ENCODE measurements around the gene MYBPC2. TPM values are rescaled to one million over a fixed set of nuclear protein-coding genes. Genes with fewer than 3 reads are reported as not detected.
"Not testable (repeated sequence)": the region's sequence is repeated elsewhere in the genome, so short reads cannot be mapped to it uniquely, and the experiment has no call there.

MYBPC2 gene
- total RNA-seq, 1 donor from 2014 or later, result 0.07 TPM

DNA sequence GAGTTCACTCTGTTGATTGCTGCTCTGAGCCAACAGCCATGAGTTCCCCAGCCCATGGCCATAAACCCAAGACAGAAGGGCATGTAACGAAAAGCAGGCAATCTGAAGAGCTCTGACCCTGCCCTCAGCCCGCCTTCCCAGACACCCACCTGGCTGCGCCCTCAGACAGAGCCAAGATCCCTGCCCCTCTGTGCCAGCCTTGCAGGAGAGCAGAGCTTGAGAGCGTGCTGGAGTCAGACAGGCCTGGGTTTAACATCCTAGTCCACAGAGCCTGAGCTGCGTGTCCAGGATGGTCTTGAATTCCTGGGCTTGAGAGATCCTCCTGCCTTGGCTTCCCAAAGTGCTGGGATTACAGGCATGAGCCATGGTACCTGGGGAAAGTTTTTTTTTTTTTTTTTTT lies 24.6 kb downstream of the MYBPC2 start:
- intact Hi-C loops (cut with micrococcal nuclease), result no loop called here

DNA sequence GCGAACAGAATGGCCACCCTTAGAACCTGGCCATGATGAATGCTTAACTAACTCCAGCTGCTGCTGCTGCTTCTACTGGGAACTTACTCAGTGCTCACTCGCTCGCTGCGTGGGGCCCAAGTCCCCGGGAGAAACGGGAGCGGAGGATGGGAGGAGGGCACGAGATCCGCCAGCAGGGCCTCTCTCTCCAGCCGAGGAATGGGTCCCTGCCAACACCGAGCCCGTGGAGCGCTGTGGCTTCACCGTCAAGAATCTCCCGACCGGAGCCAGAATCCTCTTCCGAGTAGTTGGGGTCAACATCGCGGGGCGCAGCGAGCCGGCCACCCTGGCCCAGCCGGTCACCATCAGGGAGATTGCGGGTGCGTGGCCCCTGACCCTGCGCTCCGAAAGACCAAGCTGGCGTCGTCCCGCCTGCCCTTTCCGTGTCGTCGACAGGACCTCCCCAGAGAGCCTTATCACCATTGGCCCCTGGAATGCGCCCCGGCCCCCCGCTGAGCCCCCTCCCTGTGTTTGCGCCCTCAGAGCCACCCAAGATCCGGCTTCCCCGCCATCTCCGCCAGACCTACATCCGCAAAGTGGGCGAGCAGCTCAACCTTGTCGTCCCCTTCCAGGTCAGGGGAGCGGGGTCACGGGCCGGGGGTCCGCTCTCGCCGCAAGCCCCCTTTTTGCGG lies 25.8 kb downstream of the MYBPC2 start:
- intact Hi-C loops (cut with micrococcal nuclease), result no loop called here

DNA sequence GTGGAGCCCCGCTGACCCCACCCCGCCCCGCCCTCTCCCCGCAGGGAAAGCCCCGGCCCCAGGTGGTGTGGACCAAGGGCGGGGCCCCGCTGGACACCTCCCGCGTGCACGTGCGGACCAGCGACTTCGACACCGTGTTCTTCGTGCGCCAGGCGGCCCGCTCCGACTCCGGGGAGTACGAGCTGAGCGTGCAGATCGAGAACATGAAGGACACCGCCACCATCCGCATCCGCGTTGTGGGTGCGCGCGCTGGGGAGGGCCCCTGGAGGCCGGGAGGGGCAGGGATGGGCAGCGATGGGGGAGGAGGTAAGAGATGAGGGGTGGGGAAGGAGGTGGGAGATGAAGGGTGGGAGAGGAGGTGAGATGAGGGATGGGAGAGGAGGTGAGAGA lies 26.4 kb downstream of the MYBPC2 start:
- intact Hi-C loops (cut with micrococcal nuclease), result no loop called here

- intact Hi-C loops (cut with micrococcal nuclease), result no loop called here
Observed at GRCh38 chr19:50459638-50460037, 26.9 kb downstream of the MYBPC2 start.

DNA sequence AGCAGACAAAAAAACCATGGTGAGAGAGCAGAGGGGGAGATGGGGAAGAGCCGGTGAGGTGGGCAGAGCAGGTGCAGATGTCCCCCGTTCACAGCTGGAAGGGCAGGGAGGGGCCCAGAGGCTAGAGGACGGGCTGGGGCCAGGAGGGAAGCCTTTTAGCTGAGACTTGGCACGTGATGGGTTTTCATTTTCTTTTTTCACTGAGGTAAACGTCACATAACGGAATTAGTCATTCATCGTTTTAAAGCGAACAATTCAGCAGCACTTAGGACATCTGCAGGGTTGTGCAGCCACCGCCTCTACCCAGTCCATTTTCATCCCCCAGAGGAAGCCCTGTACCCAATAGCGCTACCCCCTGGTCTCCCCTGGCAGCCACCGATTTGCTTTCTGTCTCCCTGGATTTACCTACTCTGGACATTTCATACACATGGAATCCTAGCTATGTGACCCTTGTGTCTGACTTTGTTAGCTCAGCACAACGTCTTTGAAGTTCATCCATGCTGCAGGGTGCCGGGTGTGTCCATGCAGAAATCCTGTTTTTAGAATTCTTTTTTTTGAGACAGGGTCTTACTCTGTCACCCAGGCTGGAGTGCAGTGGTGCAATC lies 27.6 kb downstream of the MYBPC2 start:
- intact Hi-C loops (cut with micrococcal nuclease), result no loop called here

DNA sequence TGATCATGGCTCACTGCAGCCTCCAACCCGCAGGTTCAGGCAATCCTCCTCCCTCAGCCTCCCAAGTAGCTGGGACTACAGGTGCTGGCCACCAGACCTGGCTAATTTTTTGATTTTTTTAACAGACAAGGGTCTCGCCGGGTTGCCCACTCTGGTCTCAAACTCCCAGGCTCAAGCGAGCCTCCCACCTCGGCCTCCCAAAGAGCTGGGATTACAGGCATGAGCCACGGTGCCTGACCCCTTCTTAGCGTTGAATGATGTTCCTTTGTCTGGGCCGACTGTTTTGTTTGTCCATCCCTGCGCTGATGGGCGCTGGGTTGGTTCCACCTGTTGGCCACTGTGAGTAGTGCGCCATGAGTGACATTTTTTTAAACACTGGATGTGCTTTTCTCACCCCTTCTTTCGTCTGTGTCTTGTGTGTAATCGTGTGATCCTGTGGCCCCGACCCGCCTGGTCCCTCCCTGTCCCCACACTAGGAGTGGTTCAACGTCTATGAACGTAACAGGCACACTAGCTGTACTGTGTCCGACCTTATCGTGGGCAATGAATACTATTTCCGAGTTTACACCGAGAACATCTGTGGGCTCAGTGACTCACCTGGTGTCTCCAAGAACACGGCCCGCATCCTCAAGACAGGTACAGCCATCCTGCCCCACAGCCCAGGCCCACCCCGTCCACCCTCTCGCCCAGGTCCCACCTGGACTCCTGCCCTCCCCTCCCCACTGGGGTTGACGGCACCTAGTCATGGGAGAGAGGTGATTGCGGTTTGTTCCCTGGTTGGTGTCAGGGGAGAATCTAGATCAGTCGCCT lies 28.6 kb downstream of the MYBPC2 start:
- intact Hi-C loops (cut with micrococcal nuclease), result loop anchor here (1.0 kb wide), 2 partner anchors 93 to 104 kb away; no protein-coding TSS in a partner anchor

GRCh38 chr19:50462970-50463369 lies 30.3 kb downstream of the MYBPC2 start:
- intact Hi-C loops (cut with micrococcal nuclease), result no loop called here

GRCh38 chr19:50464348-50464747 lies 31.7 kb downstream of the MYBPC2 start:
- intact Hi-C loops (cut with micrococcal nuclease), result no loop called here

DNA sequence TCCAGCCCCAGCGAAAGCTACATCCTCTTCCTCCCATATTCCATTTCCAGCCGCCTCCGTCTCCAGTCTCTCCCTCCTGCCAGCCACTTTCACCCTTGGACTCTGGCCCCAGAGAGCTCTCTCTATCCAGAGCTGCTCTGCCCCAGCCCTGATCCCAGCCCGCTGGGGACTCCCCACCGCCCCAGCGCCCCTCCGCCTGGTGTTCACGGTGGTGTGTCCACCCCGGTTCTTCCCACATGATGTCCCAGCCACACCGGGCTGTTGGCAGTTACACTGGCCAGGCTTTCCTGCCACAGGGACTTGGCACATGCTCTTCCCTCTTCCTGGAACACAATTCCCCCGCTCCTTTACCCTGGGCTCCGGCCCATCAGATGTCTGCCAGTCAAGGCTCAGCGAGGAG lies 32.3 kb downstream of the MYBPC2 start:
- intact Hi-C loops (cut with micrococcal nuclease), result no loop called here

DNA sequence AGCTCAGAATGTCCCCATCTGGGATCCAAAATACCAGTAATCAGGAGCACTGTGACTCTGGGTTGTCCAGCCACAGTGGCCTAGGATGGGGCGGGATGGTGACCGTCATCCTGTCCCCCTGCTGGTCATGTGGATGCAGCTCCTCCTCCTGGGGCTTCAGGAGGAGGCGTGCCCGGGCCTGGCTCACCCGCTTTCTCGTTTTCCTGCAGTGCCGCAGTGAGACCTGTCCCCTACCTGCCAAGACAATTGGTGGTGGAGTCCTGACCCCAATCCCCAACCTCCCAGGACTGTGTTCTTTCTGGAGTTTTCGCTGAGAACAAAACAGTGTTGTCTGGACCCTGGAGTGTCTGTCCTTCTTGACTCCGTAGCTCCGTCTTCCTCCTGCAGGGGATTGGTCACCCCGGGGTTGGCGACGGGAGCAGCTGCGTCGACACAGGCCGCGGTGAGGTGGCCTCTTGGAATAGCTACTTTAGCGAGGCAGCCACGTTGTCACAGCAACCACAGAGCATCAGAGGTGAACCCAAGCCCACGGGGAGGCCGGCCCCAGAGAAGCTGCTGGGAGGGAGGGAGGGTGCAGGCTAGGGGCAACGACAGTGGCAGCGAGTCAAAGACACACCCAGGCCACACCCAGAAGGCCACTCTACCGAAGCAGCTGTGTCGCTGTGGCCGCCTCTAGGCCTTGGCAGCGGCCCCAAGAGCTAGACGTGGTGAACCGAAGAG lies 33.5 kb downstream of the MYBPC2 start:
- intact Hi-C loops (cut with micrococcal nuclease), result no loop called here

DNA sequence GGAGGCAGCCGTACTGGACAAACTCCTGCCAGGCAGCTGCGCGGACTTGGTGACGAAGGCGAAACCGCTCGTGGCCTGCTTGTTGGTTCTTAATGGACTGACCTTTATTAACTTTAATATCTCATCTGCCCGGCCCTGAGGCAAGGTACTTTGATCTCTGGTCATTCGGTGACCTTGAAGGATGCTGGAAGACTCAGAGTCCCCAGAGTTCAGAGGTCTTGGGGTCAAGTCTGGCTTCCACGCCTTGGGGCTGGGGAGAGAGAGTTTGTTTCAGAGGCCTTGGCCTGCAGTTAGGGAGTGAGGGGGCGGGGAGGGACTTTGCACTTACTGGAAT lies 34.0 kb downstream of the MYBPC2 start:
- intact Hi-C loops (cut with micrococcal nuclease), result no loop called here

DNA sequence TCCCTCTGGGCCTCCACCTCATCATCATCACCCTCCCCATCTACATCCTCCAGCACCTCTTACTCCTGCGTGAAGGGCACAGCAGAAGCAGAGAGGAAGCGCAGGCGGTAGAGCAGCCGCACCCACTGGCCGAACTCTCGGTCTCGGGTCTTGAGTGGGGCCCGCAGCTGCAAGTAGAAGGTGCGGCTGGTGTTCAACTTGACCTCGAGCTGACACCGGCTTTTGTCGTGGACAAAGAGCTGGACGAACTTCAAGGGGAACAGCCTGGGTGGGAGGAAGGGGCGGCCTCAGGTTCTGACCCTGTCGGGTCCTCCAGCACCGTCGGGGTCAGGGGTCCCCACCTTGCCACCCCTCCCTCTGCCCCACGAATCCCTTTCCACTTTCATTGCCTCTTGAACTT lies 34.9 kb downstream of the MYBPC2 start:
- intact Hi-C loops (cut with micrococcal nuclease), result no loop called here

- intact Hi-C loops (cut with micrococcal nuclease), result no loop called here
Observed at GRCh38 chr19:50468818-50469217, 36.1 kb downstream of the MYBPC2 start.

GRCh38 chr19:50473336-50473735 lies 40.6 kb downstream of the MYBPC2 start:
- intact Hi-C loops (cut with micrococcal nuclease), result not testable (repeated sequence)

DNA sequence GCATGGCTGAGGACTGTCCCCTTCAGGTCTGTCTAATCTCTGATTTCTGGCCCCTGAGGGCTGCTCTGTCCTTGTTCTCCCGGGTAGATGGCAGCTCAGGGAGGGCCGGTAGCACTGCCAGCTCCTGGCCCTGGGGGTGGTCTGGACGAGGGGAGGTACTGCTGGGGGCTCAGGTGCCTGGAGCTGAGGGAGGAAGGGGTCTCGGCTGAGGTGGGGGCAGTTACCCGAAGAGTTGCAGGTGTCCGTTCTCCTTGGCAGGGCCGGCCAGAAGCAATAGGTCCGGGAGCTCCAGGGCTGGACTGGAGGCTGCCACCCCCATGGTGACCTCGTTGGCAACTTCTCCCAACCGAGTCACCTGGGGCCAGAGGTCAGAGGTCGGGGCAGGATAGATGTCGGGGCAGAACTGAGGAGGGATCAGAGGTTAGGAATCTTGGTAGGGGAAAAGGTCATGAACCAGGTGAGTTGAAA lies 42.4 kb downstream of the MYBPC2 start:
- intact Hi-C loops (cut with micrococcal nuclease), result no loop called here

DNA sequence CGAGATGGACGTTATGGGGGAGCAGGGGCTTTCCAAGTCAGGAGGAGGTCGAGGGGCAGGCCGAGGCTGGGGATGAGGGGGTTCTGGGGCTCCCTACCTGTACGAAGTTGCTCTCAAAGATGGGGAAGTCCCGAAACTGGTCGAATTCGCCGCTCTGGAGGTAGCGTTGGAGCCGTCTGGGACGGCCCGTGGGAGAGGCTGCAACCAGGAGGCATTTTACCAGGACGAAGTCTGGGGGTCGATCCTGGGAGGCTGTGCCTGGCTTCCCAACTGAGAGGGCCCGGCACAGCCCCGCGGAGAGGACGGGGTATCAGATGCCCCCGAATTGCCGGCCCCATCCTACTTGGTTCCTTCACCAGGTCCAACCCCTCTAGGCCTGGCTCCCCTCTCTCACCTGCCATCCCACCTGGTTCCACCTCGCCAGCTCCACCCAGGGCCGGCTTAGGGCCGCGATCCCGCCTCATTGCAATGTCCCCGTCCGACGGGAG lies 43.1 kb downstream of the MYBPC2 start:
- intact Hi-C loops (cut with micrococcal nuclease), result loop anchor here (1.0 kb wide), 3 partner anchors 36 to 118 kb away; partner anchors contain the start of genes JOSD2 and NR1H2

DNA sequence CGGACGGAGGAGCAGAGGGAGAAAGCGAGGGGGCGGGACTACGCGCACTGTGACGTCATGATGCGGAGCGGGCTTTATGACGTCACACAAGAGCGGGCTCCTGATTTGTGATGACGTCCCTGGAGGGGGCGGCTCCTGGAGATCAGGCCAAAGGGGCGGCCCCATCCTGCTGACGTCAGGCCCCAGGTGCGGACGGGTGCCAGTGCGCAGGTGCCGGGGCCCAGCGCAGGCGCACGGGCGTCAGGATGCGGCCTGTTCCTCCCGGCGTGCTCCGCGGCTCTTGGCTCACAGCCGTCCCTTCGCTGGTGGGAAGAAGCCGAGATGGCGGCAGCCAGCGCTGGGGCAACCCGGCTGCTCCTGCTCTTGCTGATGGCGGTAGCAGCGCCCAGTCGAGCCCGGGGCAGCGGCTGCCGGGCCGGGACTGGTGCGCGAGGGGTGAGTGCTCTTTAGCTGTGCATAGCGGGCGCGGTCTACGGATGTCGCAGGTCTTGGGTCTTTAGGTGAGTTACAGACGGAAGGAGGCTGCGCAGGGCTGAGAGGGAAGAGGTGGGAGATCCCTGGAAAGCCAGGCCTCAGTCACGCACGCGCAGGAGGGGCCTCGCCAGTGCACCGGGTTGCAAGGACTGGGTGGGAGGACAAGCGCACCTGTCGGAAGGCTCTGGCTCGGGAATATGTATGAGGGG lies 43.7 kb downstream of the MYBPC2 start, which contains the start of the genes EMC10 and GARIN5A:
EMC10 (plus strand) TSS at position 284 of the 683 bp plus-strand sequence; CDS start at position 322, 38 bp downstream.
GARIN5A (minus strand) TSS at position 625 of the 683 bp plus-strand sequence; CDS start at position 165, 460 bp downstream.
- intact Hi-C loops (cut with micrococcal nuclease), result loop anchor here (1.0 kb wide), 3 partner anchors 35 to 119 kb away; partner anchors contain the start of genes JOSD2 and NR1H2

GRCh38 chr19:50476907-50477238 lies 44.2 kb downstream of the MYBPC2 start:
- intact Hi-C loops (cut with micrococcal nuclease), result loop anchor here (1.0 kb wide), 3 partner anchors 34 to 120 kb away; partner anchors contain the start of genes JOSD2 and NR1H2

- intact Hi-C loops (cut with micrococcal nuclease), result no loop called here
Observed at GRCh38 chr19:50477751-50478515, 45.2 kb downstream of the MYBPC2 start.

Measured in T-helper 2 cell treated with Interferon-gamma antibody and Interleukin-4, amounts not matched to agents 100 ng/mL and 5 ng/mL, for 36 hours (primary cell).